Progenitor cell of endocrine pancreas (in vitro differentiated cells): ENCODE measurements around the gene MPP7. TPM values are rescaled to one million over a fixed set of nuclear protein-coding genes. Genes with fewer than 3 reads are reported as not detected.

Experiments
- DNase-seq: peaks from one replicate; pipeline ENCODE4 v3.0.0; 2021; ENCODE audit warnings: low spot score; ENCODE audit not compliant: unreplicated experiment
- H3K27ac Mint-ChIP-seq: 2 replicates; pipeline ENCODE4 v1.8.0; 2021; ENCODE audit warnings: mild to moderate bottlenecking, moderate library complexity, mixed read lengths
- H3K27me3 Mint-ChIP-seq: 2 replicates; pipeline ENCODE4 v1.8.0; 2021; ENCODE audit warnings: mixed read lengths
- H3K36me3 Mint-ChIP-seq: 2 replicates; pipeline ENCODE4 v1.8.0; 2022; ENCODE audit warnings: mixed read lengths; ENCODE audit not compliant: insufficient read depth
- H3K4me1 Mint-ChIP-seq: 2 replicates; pipeline ENCODE4 v1.8.0; 2021; ENCODE audit warnings: low read depth, mixed read lengths
- H3K4me3 Mint-ChIP-seq: 2 replicates; pipeline ENCODE4 v1.8.0; 2021; ENCODE audit warnings: low read depth, mild to moderate bottlenecking, moderate library complexity, mixed read lengths
- H3K9me3 Mint-ChIP-seq: 2 replicates; pipeline ENCODE4 v1.8.0; 2021; ENCODE audit warnings: low read depth, mixed read lengths
- CTCF ChIP-seq: fragments of 200-600 bp; sonication (generic); IDR thresholded peaks from one replicate; pipeline ENCODE4 v1.5.0; 2021; ENCODE audit warnings: antibody characterized with exemption, mild to moderate bottlenecking; ENCODE audit not compliant: unreplicated experiment
- total RNA-seq: library from RNA; stranded (reverse); gene quantifications from 2 replicates; pipeline ENCODE4 v1.2.1, GENCODE V29; 2021

Gene MPP7
- total RNA-seq, 1 donor from 2014 or later, result 17.5 TPM

- Mint-ChIP-seq H3K4me3 (no peak overlapping the region), H3K9me3 (no peaks in the 10 kb centered on the region), H3K27me3 (no peaks in the 10 kb centered on the region), H3K27ac (no peak overlapping the region), H3K4me1 (peaks cover 9% of the 10 kb centered on the region), H3K36me3 (no peaks in the 10 kb centered on the region)
- no peak for DNase-seq
- TF ChIP-seq CTCF, result no peak
These were observed 26.5 kb downstream of the MPP7 start for GRCh38 chr10:28276384-28276783.

DNA sequence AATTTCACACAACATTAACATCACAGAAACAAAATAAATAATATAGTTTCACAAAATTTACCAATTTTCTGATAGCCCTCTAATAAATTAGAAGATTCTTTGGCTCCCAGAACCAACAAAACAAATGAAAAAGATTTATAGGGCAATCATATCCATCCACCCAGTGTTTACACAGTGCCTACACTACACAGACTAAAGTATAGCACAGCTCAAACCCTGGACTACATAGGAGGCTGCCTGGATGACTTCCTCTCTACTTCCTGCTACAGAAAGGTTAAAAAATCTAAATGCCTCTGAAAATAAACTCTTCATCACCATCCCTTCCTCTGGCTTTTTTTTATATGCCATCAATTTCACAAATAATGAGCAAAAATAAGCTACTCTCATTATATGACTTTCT lies 28.4 kb downstream of the MPP7 start:
- Mint-ChIP-seq H3K4me1 (peaks cover 9% of the 10 kb centered on the region), H3K27me3 (no peaks in the 10 kb centered on the region), H3K27ac (no peak overlapping the region), H3K4me3 (no peak overlapping the region), H3K36me3 (no peaks in the 10 kb centered on the region), H3K9me3 (no peaks in the 10 kb centered on the region)
- no peak for TF ChIP-seq CTCF
- DNase-seq, result no peak

GRCh38 chr10:28273343-28273742 lies 29.5 kb downstream of the MPP7 start:
- no peak for DNase-seq
- Mint-ChIP-seq H3K4me3 (no peak overlapping the region), H3K27me3 (no peaks in the 10 kb centered on the region), H3K4me1 (peaks cover 9% of the 10 kb centered on the region), H3K27ac (no peak overlapping the region), H3K36me3 (no peaks in the 10 kb centered on the region), H3K9me3 (no peaks in the 10 kb centered on the region)
- TF ChIP-seq CTCF, result no peak

- Mint-ChIP-seq H3K27me3 (no peaks in the 10 kb centered on the region), H3K9me3 (no peaks in the 10 kb centered on the region)
These were observed 32.9 kb downstream of the MPP7 start for GRCh38 chr10:28269842-28270456.

GRCh38 chr10:28266449-28267224 lies 36.2 kb downstream of the MPP7 start:
- Mint-ChIP-seq H3K27me3 (no peaks in the 10 kb centered on the region), H3K4me3 (no peak overlapping the region), H3K36me3 (peaks cover 5% of the 10 kb centered on the region), H3K4me1 (peaks cover 6% of the 10 kb centered on the region), H3K27ac (no peak overlapping the region), H3K9me3 (no peaks in the 10 kb centered on the region)
- TF ChIP-seq CTCF, result no peak
- no peak for DNase-seq

More at GRCh38 chr10:28269842-28270456, 32.9 kb downstream of the MPP7 start:
- no peak for TF ChIP-seq CTCF
- Mint-ChIP-seq H3K4me3 (no peak overlapping the region), H3K27ac (no peak overlapping the region), H3K4me1 (no peaks in the 10 kb centered on the region), H3K36me3 (no peaks in the 10 kb centered on the region)
- no peak for DNase-seq
